ENCODE data around the gene BCL6. TPM values are rescaled to one million over a fixed set of nuclear protein-coding genes. Genes with fewer than 3 reads are reported as not detected.
A peak's percentile ranks its signal among the peaks of the same experiment; 100 is the strongest.

The BCL6 gene
- total RNA-seq, 1 experiment from 2014 or later = 10.2 TPM

DNA sequence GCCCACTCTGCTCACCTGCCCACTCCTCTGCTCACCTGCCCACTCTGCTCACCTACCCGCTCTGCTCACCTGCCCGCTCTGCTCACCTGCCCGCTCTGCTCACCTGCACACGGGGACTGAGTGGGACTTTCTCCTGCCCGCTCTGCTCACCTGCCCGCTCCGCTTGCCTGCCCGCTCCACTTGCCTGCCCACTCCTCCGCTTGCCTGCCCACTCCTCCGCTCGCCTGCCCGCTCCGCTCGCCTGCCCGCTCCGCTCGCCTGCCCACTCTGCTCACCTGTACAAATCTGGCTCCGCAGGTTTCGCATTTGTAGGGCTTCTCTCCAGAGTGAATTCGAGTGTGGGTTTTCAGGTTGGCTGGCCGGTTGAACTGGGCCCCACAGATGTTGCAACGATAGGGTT, 20.0 kb downstream of the BCL6 start:
- Mint-ChIP-seq H3K4me3 (no peak overlapping the region), H3K4me1 (peaks cover 15% of the 10 kb centered on the region), H3K9me3 (no peaks in the 10 kb centered on the region), H3K27ac (no peak overlapping the region), H3K36me3 (peaks cover 84% of the 10 kb centered on the region), H3K27me3 (ENCODE audit: low read depth) (no peaks in the 10 kb centered on the region)
- POLR2A ChIA-PET = interaction anchor here (1.2 kb wide), 1 partner anchor 12 kb away, joined by 6 read pairs; no protein-coding TSS in a partner anchor
- TF ChIP-seq GABPB1 (CRISPR knock-in tag; IDR thresholded peaks at IDR 0.05) = no peak
- TF ChIP-seq JAZF1 (CRISPR knock-in tag; IDR thresholded peaks at IDR 0.05) = no peak
- no peak for TF ChIP-seq CREM (CRISPR knock-in tag; IDR thresholded peaks at IDR 0.05)
- TF ChIP-seq, protein P1, sequence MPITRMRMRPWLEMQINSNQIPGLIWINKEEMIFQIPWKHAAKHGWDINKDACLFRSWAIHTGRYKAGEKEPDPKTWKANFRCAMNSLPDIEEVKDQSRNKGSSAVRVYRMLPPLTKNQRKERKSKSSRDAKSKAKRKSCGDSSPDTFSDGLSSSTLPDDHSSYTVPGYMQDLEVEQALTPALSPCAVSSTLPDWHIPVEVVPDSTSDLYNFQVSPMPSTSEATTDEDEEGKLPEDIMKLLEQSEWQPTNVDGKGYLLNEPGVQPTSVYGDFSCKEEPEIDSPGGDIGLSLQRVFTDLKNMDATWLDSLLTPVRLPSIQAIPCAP (CRISPR knock-in tag; IDR thresholded peaks at IDR 0.05) = no peak
- no peak for TF ChIP-seq JUN (CRISPR knock-in tag; IDR thresholded peaks at IDR 0.05)
- TF ChIP-seq, protein P2, sequence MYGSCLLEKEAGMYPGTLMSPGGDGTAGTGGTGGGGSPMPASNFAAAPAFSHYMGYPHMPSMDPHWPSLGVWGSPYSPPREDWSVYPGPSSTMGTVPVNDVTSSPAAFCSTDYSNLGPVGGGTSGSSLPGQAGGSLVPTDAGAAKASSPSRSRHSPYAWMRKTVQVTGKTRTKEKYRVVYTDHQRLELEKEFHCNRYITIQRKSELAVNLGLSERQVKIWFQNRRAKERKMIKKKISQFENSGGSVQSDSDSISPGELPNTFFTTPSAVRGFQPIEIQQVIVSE (CRISPR knock-in tag; IDR thresholded peaks at IDR 0.05; ENCODE audit: borderline replicate concordance) = no peak
- TF ChIP-seq, protein P3, sequence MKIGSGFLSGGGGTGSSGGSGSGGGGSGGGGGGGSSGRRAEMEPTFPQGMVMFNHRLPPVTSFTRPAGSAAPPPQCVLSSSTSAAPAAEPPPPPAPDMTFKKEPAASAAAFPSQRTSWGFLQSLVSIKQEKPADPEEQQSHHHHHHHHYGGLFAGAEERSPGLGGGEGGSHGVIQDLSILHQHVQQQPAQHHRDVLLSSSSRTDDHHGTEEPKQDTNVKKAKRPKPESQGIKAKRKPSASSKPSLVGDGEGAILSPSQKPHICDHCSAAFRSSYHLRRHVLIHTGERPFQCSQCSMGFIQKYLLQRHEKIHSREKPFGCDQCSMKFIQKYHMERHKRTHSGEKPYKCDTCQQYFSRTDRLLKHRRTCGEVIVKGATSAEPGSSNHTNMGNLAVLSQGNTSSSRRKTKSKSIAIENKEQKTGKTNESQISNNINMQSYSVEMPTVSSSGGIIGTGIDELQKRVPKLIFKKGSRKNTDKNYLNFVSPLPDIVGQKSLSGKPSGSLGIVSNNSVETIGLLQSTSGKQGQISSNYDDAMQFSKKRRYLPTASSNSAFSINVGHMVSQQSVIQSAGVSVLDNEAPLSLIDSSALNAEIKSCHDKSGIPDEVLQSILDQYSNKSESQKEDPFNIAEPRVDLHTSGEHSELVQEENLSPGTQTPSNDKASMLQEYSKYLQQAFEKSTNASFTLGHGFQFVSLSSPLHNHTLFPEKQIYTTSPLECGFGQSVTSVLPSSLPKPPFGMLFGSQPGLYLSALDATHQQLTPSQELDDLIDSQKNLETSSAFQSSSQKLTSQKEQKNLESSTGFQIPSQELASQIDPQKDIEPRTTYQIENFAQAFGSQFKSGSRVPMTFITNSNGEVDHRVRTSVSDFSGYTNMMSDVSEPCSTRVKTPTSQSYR (CRISPR knock-in tag; IDR thresholded peaks at IDR 0.05) = no peak
- no peak for TF ChIP-seq SMAD4 (CRISPR knock-in tag; IDR thresholded peaks at IDR 0.05)
- TF ChIP-seq ZNF219 (CRISPR knock-in tag; IDR thresholded peaks at IDR 0.05; ENCODE audit: borderline replicate concordance) = no peak
- no peak for TF ChIP-seq HMGXB4 (CRISPR knock-in tag; IDR thresholded peaks at IDR 0.05)
- TF ChIP-seq, protein P4, sequence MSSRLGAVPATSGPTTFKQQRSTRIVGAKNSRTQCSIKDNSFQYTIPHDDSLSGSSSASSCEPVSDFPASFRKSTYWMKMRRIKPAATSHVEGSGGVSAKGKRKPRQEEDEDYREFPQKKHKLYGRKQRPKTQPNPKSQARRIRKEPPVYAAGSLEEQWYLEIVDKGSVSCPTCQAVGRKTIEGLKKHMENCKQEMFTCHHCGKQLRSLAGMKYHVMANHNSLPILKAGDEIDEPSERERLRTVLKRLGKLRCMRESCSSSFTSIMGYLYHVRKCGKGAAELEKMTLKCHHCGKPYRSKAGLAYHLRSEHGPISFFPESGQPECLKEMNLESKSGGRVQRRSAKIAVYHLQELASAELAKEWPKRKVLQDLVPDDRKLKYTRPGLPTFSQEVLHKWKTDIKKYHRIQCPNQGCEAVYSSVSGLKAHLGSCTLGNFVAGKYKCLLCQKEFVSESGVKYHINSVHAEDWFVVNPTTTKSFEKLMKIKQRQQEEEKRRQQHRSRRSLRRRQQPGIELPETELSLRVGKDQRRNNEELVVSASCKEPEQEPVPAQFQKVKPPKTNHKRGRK (CRISPR knock-in tag; IDR thresholded peaks at IDR 0.05; ENCODE audit: borderline replicate concordance) = no peak
- no peak for TF ChIP-seq TCF7 (CRISPR knock-in tag; IDR thresholded peaks at IDR 0.05; ENCODE audit: low read depth)
- no peak for DNase-seq (ENCODE audit: low spot score)
- CTCF ChIA-PET = no interaction called here
- ATAC-seq = no peak

- peak; percentile 78 for ATAC-seq
Measured at GRCh38 chr3:187722206-187722612, 23.1 kb downstream of the BCL6 start.

More at GRCh38 chr3:187722206-187722612, 23.1 kb downstream of the BCL6 start:
- Mint-ChIP-seq H3K4me1 (peaks cover 27% of the 10 kb centered on the region), H3K9me3 (no peaks in the 10 kb centered on the region), H3K36me3 (peaks cover 54% of the 10 kb centered on the region), H3K27ac (no peak overlapping the region), H3K4me3 (no peak overlapping the region), H3K27me3 (ENCODE audit: low read depth) (no peaks in the 10 kb centered on the region)
- no peak for DNase-seq (ENCODE audit: low spot score)
- ChIA-PET CTCF (interaction anchor here (0.6 to 1.9 kb wide), 13 partner anchors 9 to 614 kb away, joined by 3 to 13 read pairs (median 3); no protein-coding TSS in a partner anchor), POLR2A (interaction anchor here (0.6 kb wide), 1 partner anchor 23 kb away, joined by 3 read pairs; the partner anchor contains the start of gene BCL6)
- TF ChIP-seq PREB (CRISPR knock-in tag; IDR thresholded peaks at IDR 0.05; ENCODE audit: borderline replicate concordance) = no peak
- TF ChIP-seq ERG (CRISPR knock-in tag; IDR thresholded peaks at IDR 0.05) = 0 out of 2 replicates have a peak, but pooled peaks have one; percentile 49

Measured in WTC11 (cell line).